Sigmoid colon (tissue), 3 donors: ENCODE measurements around the gene RPS27.

Source experiments
- CTCF ChIP-seq, 4 experiments: fragments of 450-650 bp in 3 of 4; fragments of 200-600 bp in 1 of 4; IDR thresholded peaks; one replicate each; pipeline ENCODE4 v1.5.1; 2016 to 2019; ENCODE audit warnings: antibody characterized with exemption in 4 of 4, mild to moderate bottlenecking in 3 of 4, moderate library complexity in 2 of 4
- POLR2A ChIP-seq, 2 donors: fragments of 450-650 bp; IDR thresholded peaks; one replicate each; pipeline ENCODE4 v1.6.1; 2016; ENCODE audit warnings: antibody characterized with exemption in 2 of 2, mild to moderate bottlenecking in 2 of 2, moderate library complexity in 2 of 2

DNA sequence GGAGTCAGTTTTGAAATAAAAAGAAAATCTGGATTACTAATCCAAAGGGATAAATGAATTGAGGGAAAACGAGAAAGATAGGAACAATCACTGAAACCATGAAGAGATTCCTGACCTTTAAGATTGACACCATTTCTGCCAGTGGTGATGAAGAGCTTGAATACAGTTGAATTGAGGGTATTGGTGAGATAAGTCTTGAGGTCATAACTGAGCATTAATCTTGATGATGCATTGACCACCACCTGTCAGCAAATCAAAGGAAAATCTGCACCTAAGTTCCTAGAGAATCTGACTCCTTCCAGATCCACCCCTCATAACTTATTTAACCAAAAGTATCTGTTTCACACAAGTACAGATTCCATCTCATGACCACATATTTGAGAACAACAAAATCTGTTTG, 21.6 kb downstream of the RPS27 start:
- TF ChIP-seq POLR2A (IDR thresholded peaks at IDR 0.05) (no peak), CTCF (IDR thresholded peaks at IDR 0.05) (no peak)
